HG03025 (cell line): Measurements from ENCODE around the gene ABCG2.

Experiments used
- ATAC-seq: cut with Tn5 transposase; IDR thresholded peaks from one replicate; pipeline ENCODE4 v1.9.1; 2021; ENCODE audit warnings: mild to moderate bottlenecking, moderate library complexity; ENCODE audit not compliant: unreplicated experiment, low FRiP score

The ABCG2 gene

DNA sequence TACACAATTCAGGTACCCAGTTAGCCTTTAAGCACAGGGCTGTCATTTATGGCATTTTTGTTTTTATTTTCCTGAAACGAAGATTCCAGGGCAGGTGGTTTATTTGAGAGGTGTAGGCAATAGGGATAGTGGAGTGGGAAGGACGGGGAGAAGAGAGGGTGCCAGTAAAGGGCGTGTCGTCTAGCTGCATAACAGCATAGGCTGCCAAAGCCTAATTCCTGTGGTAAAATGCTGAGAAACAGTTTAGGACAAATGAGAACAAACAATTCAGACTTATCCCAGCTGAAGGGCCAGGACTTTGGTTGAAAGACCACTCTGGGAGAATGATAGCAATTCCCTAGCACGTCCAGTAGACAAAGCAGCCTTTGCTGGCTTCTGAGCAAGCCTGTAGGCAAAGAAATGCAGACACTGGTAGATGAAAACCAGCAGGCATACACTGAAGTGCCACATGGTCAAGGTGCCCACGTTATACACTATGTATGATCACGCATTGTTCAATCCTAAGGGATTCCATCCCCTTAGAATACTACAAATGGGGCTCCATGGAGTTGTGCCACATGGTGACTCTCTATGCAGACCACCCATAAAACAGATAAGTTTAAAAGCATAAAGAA lies 80.4 kb downstream of the ABCG2 start:
- no peak for ATAC-seq

DNA sequence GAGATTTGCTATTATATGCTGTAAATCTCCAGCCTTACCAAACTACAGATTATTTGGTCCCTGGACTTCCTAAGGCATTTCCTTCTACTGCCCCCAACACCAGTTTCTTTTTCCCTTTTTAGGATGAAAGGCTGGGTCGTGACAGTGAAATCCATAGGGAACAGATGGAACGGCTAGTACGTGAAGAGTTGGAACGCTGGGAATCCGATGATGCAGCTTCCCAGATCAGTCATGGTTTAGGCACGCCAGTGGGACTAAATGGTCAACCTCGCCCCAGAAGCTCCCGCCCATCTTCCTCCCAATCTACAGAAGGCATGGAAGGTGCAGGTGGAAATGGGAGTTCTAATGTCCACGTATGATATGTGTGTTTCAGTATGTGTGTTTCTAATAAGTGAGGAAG lies 83.1 kb downstream of the ABCG2 start:
- no peak for ATAC-seq

- ATAC-seq: no peak
Observed at GRCh38 chr4:88070031-88070430, 88.4 kb downstream of the ABCG2 start.

DNA sequence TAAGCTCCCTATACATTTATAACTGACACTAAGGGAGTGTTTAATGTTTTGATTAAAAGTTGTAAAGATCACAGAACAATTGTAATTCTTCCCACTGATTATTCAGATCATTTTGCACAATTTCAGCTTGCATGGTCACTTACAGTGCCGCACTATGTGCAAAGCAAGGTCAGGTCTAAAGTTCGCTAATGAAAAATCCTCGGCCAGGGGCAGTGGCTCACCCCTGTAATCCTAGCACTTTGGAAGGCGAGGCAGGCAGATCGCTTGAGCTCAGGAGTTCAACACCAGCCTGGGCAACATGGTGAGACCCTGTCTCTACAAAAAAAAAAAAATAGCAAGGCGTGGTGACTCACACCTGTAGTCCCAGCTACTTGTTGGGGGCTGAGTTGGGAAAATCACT lies 94.0 kb downstream of the ABCG2 start:
- no peak for ATAC-seq

DNA sequence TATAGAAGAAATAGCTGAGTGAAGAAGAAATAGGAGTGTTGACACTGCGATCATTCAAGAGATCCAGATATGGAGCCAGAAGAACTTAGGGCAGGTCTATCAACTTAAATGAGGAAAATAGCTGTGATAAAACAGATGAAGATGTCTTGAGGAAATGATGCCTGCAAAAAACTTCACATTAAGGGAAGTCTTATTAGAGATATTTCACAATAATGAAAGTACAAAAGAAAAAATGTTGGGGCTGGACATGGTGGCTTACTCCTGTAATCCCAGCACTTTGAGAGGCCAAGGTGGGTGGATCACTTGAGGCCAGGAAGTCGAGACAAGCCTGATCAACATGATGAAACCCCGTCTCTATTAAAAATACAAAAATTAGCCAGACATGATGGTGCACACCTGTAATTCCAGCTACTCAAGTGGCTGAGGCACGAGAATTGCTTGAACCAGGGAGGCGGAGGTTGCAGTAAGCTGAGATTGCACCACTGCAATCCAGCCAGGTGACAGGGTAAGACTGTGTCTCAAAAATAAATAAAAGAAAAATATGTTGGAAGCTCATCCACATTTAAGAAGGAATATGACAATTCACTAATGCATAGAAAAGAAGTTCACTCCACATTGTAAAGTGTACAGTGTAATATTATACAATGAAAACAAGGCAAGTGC lies 94.7 kb downstream of the ABCG2 start:
- no peak for ATAC-seq

- ATAC-seq: no peak
Observed at GRCh38 chr4:88062843-88063242, 95.6 kb downstream of the ABCG2 start.

- no peak for ATAC-seq
Observed at GRCh38 chr4:88062311-88062710, 96.1 kb downstream of the ABCG2 start.

- no peak for ATAC-seq
Observed at GRCh38 chr4:88060431-88060830, 98.0 kb downstream of the ABCG2 start.

DNA sequence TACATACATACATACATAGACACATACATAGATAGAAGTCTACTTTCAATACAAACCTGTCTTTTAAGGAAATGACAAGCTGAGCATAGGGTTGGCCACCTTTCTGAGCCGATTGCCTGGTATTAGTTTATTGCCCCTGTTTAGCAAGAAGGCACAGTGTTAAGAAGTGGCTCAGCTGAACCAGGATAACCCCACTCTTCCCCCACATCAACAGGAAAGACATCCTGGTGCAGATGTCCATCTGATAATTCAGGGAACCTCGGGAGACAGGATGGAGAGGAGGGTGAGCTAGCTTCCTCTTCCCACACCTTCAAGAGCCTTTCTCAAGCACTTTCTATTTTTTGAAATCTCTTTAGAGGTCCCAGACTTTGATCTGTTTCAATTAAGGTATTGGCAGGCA lies 98.7 kb downstream of the ABCG2 start:
- no peak for ATAC-seq

DNA sequence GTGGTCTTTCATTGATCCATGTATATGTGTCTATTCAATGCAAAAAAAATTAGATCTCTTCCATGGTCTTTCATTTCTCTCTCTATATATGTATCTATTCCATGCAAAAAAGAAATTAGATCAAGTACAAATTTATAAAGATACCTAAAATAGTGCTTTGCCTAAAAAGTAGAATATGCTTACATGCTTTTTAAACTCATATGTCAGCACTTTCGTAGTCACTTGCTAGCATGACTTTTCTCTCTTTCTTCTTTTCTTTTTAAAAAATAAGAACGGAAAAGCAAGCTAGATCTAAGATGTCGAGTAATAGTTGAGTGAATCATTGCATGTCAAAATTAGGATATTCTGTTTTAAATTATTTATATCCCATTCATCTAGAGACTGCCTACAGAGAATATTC lies 100.1 kb downstream of the ABCG2 start:
- ATAC-seq: no peak

- ATAC-seq: no peak
Observed at GRCh38 chr4:88054901-88055300, 103.5 kb downstream of the ABCG2 start.

DNA sequence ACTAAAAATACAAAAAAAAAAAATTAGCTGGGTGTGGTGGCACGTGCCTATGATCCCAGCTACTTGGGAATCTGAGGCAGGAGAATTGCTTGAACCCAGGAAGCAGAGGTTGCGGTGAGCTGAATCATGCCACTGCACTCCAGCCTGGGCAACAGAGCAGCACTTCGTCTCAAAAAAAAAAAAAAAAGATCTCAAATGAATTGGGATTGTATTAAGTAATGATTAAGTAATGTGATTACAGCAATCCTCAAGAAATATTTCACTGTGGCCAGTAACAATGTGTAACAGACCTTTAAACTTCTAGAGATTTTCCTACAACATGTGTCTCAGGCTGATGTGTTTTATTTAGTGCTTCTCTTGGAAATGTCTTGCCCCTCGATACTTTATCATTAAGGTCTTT lies 104.2 kb downstream of the ABCG2 start:
- no peak for ATAC-seq

DNA sequence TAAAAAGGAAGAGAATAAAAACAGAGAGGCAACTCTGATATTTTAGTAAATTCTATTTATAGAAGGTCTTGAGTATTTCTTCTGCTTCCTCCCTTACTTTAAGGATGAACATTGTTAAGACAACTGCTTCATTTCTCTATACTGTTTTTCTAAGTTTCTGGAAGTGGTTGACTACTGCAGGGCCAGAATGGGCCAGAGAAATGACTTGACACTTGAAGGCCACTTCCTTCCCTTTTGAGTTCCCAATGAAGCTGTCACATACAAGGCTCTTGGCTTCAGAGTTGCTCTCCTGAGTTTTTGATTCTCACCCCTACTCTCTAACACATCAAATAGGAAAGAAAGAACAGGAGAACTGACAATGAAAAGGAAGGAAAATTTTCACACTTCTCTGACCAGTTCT lies 113.4 kb downstream of the ABCG2 start:
- no peak for ATAC-seq

GRCh38 chr4:88043586-88044340 lies 114.7 kb downstream of the ABCG2 start:
- ATAC-seq: no peak

DNA sequence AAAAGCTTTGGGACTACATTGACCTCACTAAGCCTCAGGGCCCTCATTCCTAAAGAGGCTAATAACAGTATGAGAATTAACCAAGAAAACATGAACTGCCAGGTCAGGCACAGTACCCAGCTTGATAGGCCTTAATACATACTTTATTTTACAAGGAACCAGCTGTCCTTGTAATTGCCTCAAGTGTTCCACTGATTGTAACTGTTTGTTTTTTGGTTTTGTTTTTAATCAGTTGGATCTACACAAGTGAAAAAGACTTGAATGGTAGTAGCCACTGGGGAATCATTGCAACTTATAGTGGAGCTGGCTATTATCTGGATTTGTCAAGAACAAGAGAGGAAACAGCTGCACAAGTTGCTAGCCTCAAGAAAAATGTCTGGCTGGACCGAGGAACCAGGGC lies 115.4 kb downstream of the ABCG2 start:
- no peak for ATAC-seq

DNA sequence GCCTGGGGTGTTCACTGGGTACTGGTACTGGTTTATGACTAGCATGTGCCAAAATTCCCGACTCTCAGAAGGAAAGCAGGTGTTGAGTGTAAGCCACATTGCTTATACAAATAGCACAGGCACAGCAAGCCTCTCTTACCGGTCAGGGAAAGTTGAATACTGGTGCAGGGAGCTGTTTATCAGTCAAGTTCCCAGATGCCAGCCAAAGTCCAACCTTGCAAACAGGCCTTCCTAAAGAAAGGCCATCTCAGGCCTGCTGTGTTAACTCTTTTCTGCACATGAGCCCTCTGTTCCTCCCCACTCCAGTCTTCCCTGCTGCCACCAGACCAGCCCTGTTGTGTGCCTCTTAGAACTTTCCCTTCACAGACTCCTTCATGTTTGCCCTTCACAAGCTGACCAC lies 116.8 kb downstream of the ABCG2 start:
- ATAC-seq: no peak

GRCh38 chr4:88040707-88041106 lies 117.7 kb downstream of the ABCG2 start:
- no peak for ATAC-seq
